Testis (tissue), 3 donors: ENCODE measurements around the gene MROH2B. TPM values are rescaled to one million over a fixed set of nuclear protein-coding genes. Genes with fewer than 3 reads are reported as not detected.

Source experiments
- DNase-seq: peaks from one replicate; pipeline ENCODE4 v3.0.0-alpha.2; 2019
- H3K27ac ChIP-seq, 2 donors: fragments of 200-600 bp; sonication (generic); one replicate each; pipeline ENCODE4 v1.5.1; 2019
- H3K27me3 ChIP-seq: fragments of 200-600 bp; sonication (generic); one replicate; pipeline ENCODE4 v1.5.1; 2019
- H3K36me3 ChIP-seq: fragments of 200-600 bp; sonication (generic); one replicate; pipeline ENCODE4 v1.5.1; 2017; ENCODE audit warnings: low read depth; ENCODE audit errors: missing control alignments
- H3K4me1 ChIP-seq: fragments of 200-600 bp; sonication (generic); one replicate; pipeline ENCODE4 v1.5.1; 2019
- H3K4me3 ChIP-seq, 2 donors: fragments of 200-600 bp; sonication (generic); one replicate each; pipeline ENCODE4 v1.5.1; 2017 to 2019
- H3K9me3 ChIP-seq: fragments of 200-600 bp; sonication (generic); one replicate; pipeline ENCODE4 v1.5.1; 2017
- CTCF ChIP-seq, 3 experiments: fragments of 450-650 bp in 2 of 3; fragments of 200-600 bp in 1 of 3; sonication (generic) in 1 of 3; IDR thresholded peaks; one replicate each; pipeline ENCODE4 v1.5.1; 2016 to 2019; ENCODE audit warnings: antibody characterized with exemption in 3 of 3, mild to moderate bottlenecking in 2 of 3, moderate library complexity in 1 of 3
- POLR2A ChIP-seq: fragments of 450-650 bp; IDR thresholded peaks from one replicate; pipeline ENCODE4 v1.6.1; 2017; ENCODE audit warnings: antibody characterized with exemption, mild to moderate bottlenecking, moderate library complexity
- WGBS, 2 donors: methylation state at CpG; one replicate each; pipeline ENCODE4 v1.1.5; 2018; 5-methylcytosine and 5-hydroxymethylcytosine counted together
- intact Hi-C: fragments of 100-400 bp; cut with DNase I; formaldehyde crosslinking; loops from one replicate; pipeline ENCODE4 v1.15.1; 2023; ENCODE audit warnings: low total_unique reads
- polyA plus RNA-seq: library from polyadenylated mRNA; stranded (reverse); fragments of 350-450 nt; fragmentation: Illumina TruSeq; extraction: RNeasy Lipid Tissue Mini Kit (QIAGEN cat#74804); gene quantifications from one replicate; pipeline ENCODE4 v1.2.3, GENCODE V29; 2014; ENCODE audit warnings: low read depth, low replicate concordance; ENCODE audit not compliant: insufficient read depth
- total RNA-seq, 2 donors: library from RNA; depleted of rRNA; stranded (reverse); fragments of >200 nt; gene quantifications; one replicate each; pipeline ENCODE4 v1.2.3, GENCODE V29; 2016

The MROH2B gene
- total and polyA plus RNA-seq, 3 donors from 2014 or later = 31.3 to 171 (median 49.1) TPM

- peak; percentile 72 for DNase-seq
These were observed 24.4 kb upstream of the MROH2B start for GRCh38 chr5:41095324-41096101.

GRCh38 chr5:41094871-41095270 is 23.7 kb upstream of the MROH2B start:
- DNase-seq = peak; percentile 54
- intact Hi-C loops = no loop called here
- WGBS, 2 donors = 65 to 70% methylated on average over 2 of the region's 2 CpGs
- TF ChIP-seq POLR2A (no peak), CTCF (IDR thresholded peaks at IDR 0.05) (no peak)
- peak overlapping the region; percentile 47 to 55 for H3K27ac ChIP-seq
- no peaks in the 10 kb centered on the region for H3K36me3 ChIP-seq
- no peaks in the 10 kb centered on the region for H3K27me3 ChIP-seq
- H3K4me1 ChIP-seq = peaks cover 13% of the 10 kb centered on the region
- H3K9me3 ChIP-seq = no peaks in the 10 kb centered on the region
- H3K4me3 ChIP-seq = no peak overlapping the region

More at GRCh38 chr5:41095324-41096101, 24.4 kb upstream of the MROH2B start:
- WGBS, 2 donors = 40 to 47% methylated on average over 5 of the region's 5 CpGs
- Histone ChIP-seq H3K4me3 (no peak overlapping the region), H3K4me1 (peaks cover 13% of the 10 kb centered on the region), H3K36me3 (no peaks in the 10 kb centered on the region), H3K27ac (peak overlapping the region; percentile 47 to 55), H3K9me3 (no peaks in the 10 kb centered on the region), H3K27me3 (no peaks in the 10 kb centered on the region)
- intact Hi-C loops = no loop called here
- TF ChIP-seq POLR2A = no peak
- TF ChIP-seq CTCF (IDR thresholded peaks at IDR 0.05) = no peak

- intact Hi-C loops = no loop called here
- H3K27me3 ChIP-seq = no peaks in the 10 kb centered on the region
These were observed 22.7 kb upstream of the MROH2B start for GRCh38 chr5:41093803-41094202.

GRCh38 chr5:41087461-41087860 is 16.3 kb upstream of the MROH2B start:
- WGBS, 2 donors = 60 to 73% methylated on average over 2 of the region's 2 CpGs
- intact Hi-C loops = no loop called here
- no peaks in the 10 kb centered on the region for H3K36me3 ChIP-seq
- H3K27me3 ChIP-seq = no peaks in the 10 kb centered on the region
- H3K4me3 ChIP-seq = no peak overlapping the region
- no peaks in the 10 kb centered on the region for H3K9me3 ChIP-seq
- TF ChIP-seq CTCF (IDR thresholded peaks at IDR 0.05) (no peak), POLR2A (no peak)
- H3K4me1 ChIP-seq = no peaks in the 10 kb centered on the region
- DNase-seq = no peak
- H3K27ac ChIP-seq = no peak overlapping the region

More at GRCh38 chr5:41093803-41094202, 22.7 kb upstream of the MROH2B start:
- DNase-seq = peak; percentile 28
- H3K36me3 ChIP-seq = no peaks in the 10 kb centered on the region
- H3K9me3 ChIP-seq = no peaks in the 10 kb centered on the region
- WGBS, 2 donors = 30 to 50% methylated on average over 1 of the region's 1 CpG
- TF ChIP-seq POLR2A = no peak
- no peak for TF ChIP-seq CTCF (IDR thresholded peaks at IDR 0.05)
- peak overlapping the region; percentile 47 to 55 for H3K27ac ChIP-seq
- H3K4me1 ChIP-seq = peaks cover 13% of the 10 kb centered on the region
- no peak overlapping the region for H3K4me3 ChIP-seq

- Histone ChIP-seq H3K27me3 (no peaks in the 10 kb centered on the region), H3K36me3 (no peaks in the 10 kb centered on the region), H3K4me3 (no peak overlapping the region), H3K27ac (no peak overlapping the region), H3K9me3 (no peaks in the 10 kb centered on the region), H3K4me1 (no peaks in the 10 kb centered on the region)
- 67 to 70% methylated on average over 7 of the region's 7 CpGs for WGBS, 2 donors
- no peak for DNase-seq
- intact Hi-C loops = no loop called here
- TF ChIP-seq POLR2A = no peak
- TF ChIP-seq CTCF (IDR thresholded peaks at IDR 0.05) = no peak
These were observed 12.2 kb upstream of the MROH2B start for GRCh38 chr5:41083306-41083705.
